Measurements from ENCODE around the gene ARPC5. TPM values are rescaled to one million over a fixed set of nuclear protein-coding genes. Genes with fewer than 3 reads are reported as not detected.
A peak's percentile ranks its signal among the peaks of the same experiment; 100 is the strongest.

Gene ARPC5
- total and polyA plus RNA-seq, 9 of the 15 experiments (the other 6 are each of a cell fraction or from before 2014, with no cell fraction given), result 71.8 to 150 (median 91.6) TPM

- TF ChIP-seq ZBTB49 (CRISPR knock-in tag; IDR thresholded peaks at IDR 0.05; ENCODE audit: borderline replicate concordance) (0 out of 2 replicates have a peak, but pooled peaks have one; percentile 34), PURB (CRISPR knock-in tag; IDR thresholded peaks at IDR 0.05; ENCODE audit: low read depth) (no peak), ETS1 (conservative IDR thresholded peaks at IDR 0.05; ENCODE audit: control insufficient read depth, low read depth, low read length) (peak; percentile 36; the same call in 1 of the 2 replicates), HBP1 (CRISPR knock-in tag; IDR thresholded peaks at IDR 0.05) (no peak), ZNF253 (CRISPR knock-in tag; conservative IDR thresholded peaks at IDR 0.05) (no peak), NFRKB (IDR thresholded peaks at IDR 0.05; ENCODE audit: low read depth) (no peak), KAT7 (CRISPR knock-in tag; IDR thresholded peaks at IDR 0.05; ENCODE audit: borderline replicate concordance) (no peak), ATF1 (CRISPR knock-in tag; IDR thresholded peaks at IDR 0.05) (no peak), ATF1 (tag; IDR thresholded peaks at IDR 0.05) (no peak), ZNF134 (CRISPR knock-in tag; conservative IDR thresholded peaks at IDR 0.05) (no peak), AFF4 (CRISPR knock-in tag; IDR thresholded peaks at IDR 0.05) (no peak), ZNF347 (CRISPR knock-in tag; IDR thresholded peaks at IDR 0.05; ENCODE audit: low read depth) (no peak), SRSF3 (IDR thresholded peaks at IDR 0.05; ENCODE audit: insufficient read depth, low read length) (no peak), CREB1 (IDR thresholded peaks at IDR 0.05) (no peak), CREB1 (CRISPR knock-in tag; IDR thresholded peaks at IDR 0.05) (0 out of 2 replicates have a peak, but pooled peaks have one; percentile 13), SMARCA5 (IDR thresholded peaks at IDR 0.05) (no peak)
Measured at GRCh38 chr1:183635099-183635605, 431 bp downstream of the ARPC5 start (continued).

Data from K562 (cell line).